GM20431 (cell line): ENCODE data around the gene STAB1.
"Not testable (repeated sequence)": the region's sequence is repeated elsewhere in the genome, so short reads cannot be mapped to it uniquely, and the experiment has no call there.

Experiments used
- in situ Hi-C: fragments of 300-500 bp; cut with MseI, MboI; formaldehyde crosslinking; loops from one replicate; pipeline ENCODE4 v1.15.0; 2020; ENCODE audit warnings: low sequenced_read_pairs; ENCODE audit not compliant: unreplicated experiment

STAB1 gene

GRCh38 chr3:52520141-52520667, 25.1 kb downstream of the STAB1 start:
- in situ Hi-C loops: no loop called here

GRCh38 chr3:52520716-52521487, 25.8 kb downstream of the STAB1 start:
- in situ Hi-C loops: no loop called here

- in situ Hi-C loops: no loop called here
Observed at GRCh38 chr3:52521488-52521824, 26.3 kb downstream of the STAB1 start.

- in situ Hi-C loops: no loop called here
Observed at GRCh38 chr3:52521881-52522650, 26.9 kb downstream of the STAB1 start.

- in situ Hi-C loops: no loop called here
Observed at GRCh38 chr3:52522651-52523251, 27.6 kb downstream of the STAB1 start.

- in situ Hi-C loops: no loop called here
Observed at GRCh38 chr3:52523386-52524257, 28.5 kb downstream of the STAB1 start.

GRCh38 chr3:52524258-52524751, 29.2 kb downstream of the STAB1 start:
- in situ Hi-C loops: no loop called here

- in situ Hi-C loops: no loop called here
Observed at GRCh38 chr3:52524752-52525679, 29.9 kb downstream of the STAB1 start.

- in situ Hi-C loops: no loop called here
Observed at GRCh38 chr3:52525680-52526561, 30.8 kb downstream of the STAB1 start.

GRCh38 chr3:52526671-52527038, 31.5 kb downstream of the STAB1 start:
- in situ Hi-C loops: not testable (repeated sequence)

GRCh38 chr3:52527039-52527731, 32.0 kb downstream of the STAB1 start:
- in situ Hi-C loops: no loop called here

- in situ Hi-C loops: no loop called here
Observed at GRCh38 chr3:52527732-52528585, 32.8 kb downstream of the STAB1 start.

- in situ Hi-C loops: no loop called here
Observed at GRCh38 chr3:52528586-52529375, 33.6 kb downstream of the STAB1 start.

- in situ Hi-C loops: no loop called here
Observed at GRCh38 chr3:52529376-52530333, 34.5 kb downstream of the STAB1 start.
